CD14-positive monocyte (primary cell): ENCODE results near the gene RBM22. TPM values are rescaled to one million over a fixed set of nuclear protein-coding genes. Genes with fewer than 3 reads are reported as not detected.

Experiments
- DNase-seq, 3 donors: peaks; one replicate each; pipeline ENCODE4 v3.0.0-alpha.2; 2011 to 2022
- H2AFZ ChIP-seq: 2 replicates; pipeline ENCODE4 v1.6.0; 2012; ENCODE audit warnings: mild to moderate bottlenecking, low read depth, low read length, inconsistent platforms; ENCODE audit not compliant: insufficient read depth, poor library complexity, severe bottlenecking
- H3K27ac ChIP-seq, 2 donors: 1 replicate in 1 of 2; 2 replicates in 1 of 2; pipeline ENCODE4 v1.5.1; 2012 to 2013; ENCODE audit warnings: low read length in 2 of 2, control low read depth in 1 of 2, inconsistent platforms in 1 of 2, low read depth in 1 of 2, mild to moderate bottlenecking in 1 of 2
- H3K27me3 ChIP-seq, 2 donors: one replicate each; pipeline versions ENCODE4 v1.6.0 to v1.6.1; 2011 to 2013; ENCODE audit warnings: low read length in 2 of 2; ENCODE audit not compliant: control insufficient read depth in 2 of 2, insufficient read depth in 2 of 2
- H3K36me3 ChIP-seq, 2 donors: replicated peaks in 1 of 2; 1 replicate in 1 of 2; 2 replicates in 1 of 2; pipeline versions ENCODE4 v1.5.1 to v1.6.1; 2012 to 2013; ENCODE audit warnings: low read length in 2 of 2, control low read depth in 1 of 2, inconsistent platforms in 1 of 2, mild to moderate bottlenecking in 1 of 2; ENCODE audit not compliant: insufficient read depth in 2 of 2, control insufficient read depth in 1 of 2
- H3K4me1 ChIP-seq, 2 donors: 1 replicate in 1 of 2; 2 replicates in 1 of 2; pipeline versions ENCODE4 v1.5.1 to v1.6.1; 2012 to 2013; ENCODE audit warnings: low read length in 2 of 2, control low read depth in 1 of 2, inconsistent platforms in 1 of 2, mild to moderate bottlenecking in 1 of 2, moderate library complexity in 1 of 2; ENCODE audit not compliant: insufficient read depth in 2 of 2, control insufficient read depth in 1 of 2
- H3K4me2 ChIP-seq: replicated peaks from 2 replicates; pipeline ENCODE3; 2012; ENCODE audit warnings: low read length, moderate library complexity, mild to moderate bottlenecking; ENCODE audit not compliant: poor library complexity, severe bottlenecking; ENCODE audit errors: extremely low read depth
- H3K4me3 ChIP-seq, 3 experiments: fragments of 200-600 bp in 1 of 3; sonication (generic) in 1 of 3; replicated peaks in 1 of 3; 1 replicate in 2 of 3; 2 replicates in 1 of 3; pipeline ENCODE4 v1.5.1; 2011 to 2013; ENCODE audit warnings: low read length in 3 of 3, mild to moderate bottlenecking in 3 of 3, control low read depth in 2 of 3, low read depth in 2 of 3, inconsistent platforms in 1 of 3, moderate library complexity in 1 of 3
- H3K79me2 ChIP-seq: 2 replicates; pipeline ENCODE4 v1.6.0; 2012; ENCODE audit warnings: mild to moderate bottlenecking, control low read depth, inconsistent platforms, low read length, moderate library complexity; ENCODE audit not compliant: insufficient read depth
- H3K9ac ChIP-seq: 2 replicates; pipeline ENCODE4 v1.6.0; 2017; ENCODE audit warnings: low read length, mild to moderate bottlenecking; ENCODE audit not compliant: insufficient read depth, poor library complexity, severe bottlenecking
- H3K9me3 ChIP-seq, 2 donors: replicated peaks in 1 of 2; 1 replicate in 1 of 2; 2 replicates in 1 of 2; pipeline versions ENCODE4 v1.5.1 to v1.6.1; 2012 to 2013; ENCODE audit warnings: low read length in 2 of 2, control low read depth in 1 of 2; ENCODE audit not compliant: control insufficient read depth in 1 of 2, insufficient read depth in 1 of 2
- H4K20me1 ChIP-seq: 2 replicates; pipeline ENCODE4 v1.6.0; 2012; ENCODE audit warnings: mild to moderate bottlenecking, low read length, control low read depth, moderate library complexity; ENCODE audit not compliant: insufficient read depth
- H3K27ac Mint-ChIP-seq, 7 donors: one replicate each; pipeline ENCODE4 v1.8.0; 2020; ENCODE audit warnings: mild to moderate bottlenecking in 7 of 7, mixed read lengths in 7 of 7, moderate library complexity in 6 of 7, inconsistent platforms in 2 of 7
- H3K27me3 Mint-ChIP-seq, 3 donors: one replicate each; pipeline ENCODE4 v1.8.0; 2021 to 2022; ENCODE audit warnings: low read depth in 3 of 3, mild to moderate bottlenecking in 3 of 3, mixed read lengths in 3 of 3, moderate library complexity in 3 of 3, inconsistent platforms in 1 of 3
- H3K36me3 Mint-ChIP-seq, 2 donors: one replicate each; pipeline ENCODE4 v1.8.0; 2020; ENCODE audit warnings: mixed read lengths in 2 of 2, inconsistent platforms in 1 of 2, mild to moderate bottlenecking in 1 of 2
- H3K4me1 Mint-ChIP-seq: one replicate; pipeline ENCODE4 v1.8.0; 2020; ENCODE audit warnings: mild to moderate bottlenecking, mixed read lengths
- H3K4me3 Mint-ChIP-seq, 2 donors: one replicate each; pipeline ENCODE4 v1.8.0; 2020; ENCODE audit warnings: mild to moderate bottlenecking in 2 of 2, mixed read lengths in 2 of 2, moderate library complexity in 1 of 2
- H3K9me3 Mint-ChIP-seq, 7 donors: one replicate each; pipeline ENCODE4 v1.8.0; 2020 to 2022; ENCODE audit warnings: mixed read lengths in 7 of 7, mild to moderate bottlenecking in 6 of 7, moderate library complexity in 6 of 7, inconsistent platforms in 2 of 7
- WGBS: methylation state at CpG from one replicate; pipeline ENCODE4 v1.1.5; 2013; ENCODE audit warnings: missing lambda C conversion rate; ENCODE audit not compliant: insufficient coverage; 5-methylcytosine and 5-hydroxymethylcytosine counted together
- intact Hi-C, 2 donors: fragments of 100-400 bp; cut with micrococcal nuclease; formaldehyde crosslinking; loops; one replicate each; pipeline versions ENCODE4 v1.15.0 to v1.15.1; 2023
- polyA plus RNA-seq, 3 donors: library from polyadenylated mRNA; depleted of rRNA in 1 of 3; unstranded in 2 of 3; stranded (reverse) in 1 of 3; fragments of 300-500 nt in 2 of 3; fragments of >200 nt in 1 of 3; fragmentation: Illumina TruSeq in 2 of 3; gene quantifications; 1 replicate in 2 of 3; 2 replicates in 1 of 3; pipeline ENCODE4 v1.2.3, GENCODE V29; 2012 to 2021
- TF ChIP-seq, protein P1 (sequence below): fragments of 200-600 bp; IDR thresholded peaks from one replicate; pipeline ENCODE4 v1.8.0; 2022; ENCODE audit warnings: antibody characterized with exemption, mild to moderate bottlenecking

Gene RBM22
- polyA plus RNA-seq, 3 donors, result 37.9 to 68.4 (median 47.4) TPM

DNA sequence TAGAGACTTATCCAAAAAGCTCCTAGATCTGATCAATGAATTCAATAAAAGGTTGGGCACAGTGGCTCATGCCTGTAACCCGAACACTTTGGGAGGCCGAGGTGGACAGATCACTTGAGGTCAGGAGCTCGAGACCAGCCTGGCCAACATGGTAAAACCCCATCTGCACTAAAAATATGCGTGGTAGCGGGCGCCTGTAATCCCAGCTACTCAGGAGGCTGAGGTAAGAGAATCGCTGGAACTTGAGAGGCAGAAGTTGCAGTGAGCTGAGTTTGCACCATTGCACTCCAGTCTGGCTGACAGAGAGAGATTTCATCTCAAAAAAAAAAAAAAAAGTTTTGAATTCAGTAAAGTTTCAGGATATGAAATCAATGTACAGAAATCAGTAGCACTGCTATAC lies 38.0 kb upstream of the RBM22 start:
- Histone ChIP-seq H3K36me3 (peaks cover 19 to 47% of the 10 kb centered on the region in 2 donors), H3K4me2 (no peak overlapping the region), H2AFZ (no peak overlapping the region), H3K4me3 (no peak overlapping the region), H3K79me2 (peaks cover 89% of the 10 kb centered on the region), H3K27me3 (no peaks in the 10 kb centered on the region), H3K9ac (no peak overlapping the region), H3K27ac (peak overlapping the region in 1 of 2 donors; percentile 46), H3K9me3 (no peaks in the 10 kb centered on the region), H4K20me1 (peaks cover 37% of the 10 kb centered on the region), H3K4me1 (peaks cover 17 to 19% of the 10 kb centered on the region in 2 donors)
- H3K4me1 Mint-ChIP-seq, result peaks cover 47% of the 10 kb centered on the region
- H3K27me3 Mint-ChIP-seq, result no peaks in the 10 kb centered on the region
- no CpG with 5 or more reads among the region's 7 CpGs for WGBS
- intact Hi-C loops, result loop anchor here (5.0 kb wide), 2 partner anchors 38 to 43 kb away; partner anchors contain the start of gene SMIM3 (in 1 of the 2)
- H3K36me3 Mint-ChIP-seq, result peaks cover 60 to 81% of the 10 kb centered on the region in 2 donors
- TF ChIP-seq, protein P1, sequence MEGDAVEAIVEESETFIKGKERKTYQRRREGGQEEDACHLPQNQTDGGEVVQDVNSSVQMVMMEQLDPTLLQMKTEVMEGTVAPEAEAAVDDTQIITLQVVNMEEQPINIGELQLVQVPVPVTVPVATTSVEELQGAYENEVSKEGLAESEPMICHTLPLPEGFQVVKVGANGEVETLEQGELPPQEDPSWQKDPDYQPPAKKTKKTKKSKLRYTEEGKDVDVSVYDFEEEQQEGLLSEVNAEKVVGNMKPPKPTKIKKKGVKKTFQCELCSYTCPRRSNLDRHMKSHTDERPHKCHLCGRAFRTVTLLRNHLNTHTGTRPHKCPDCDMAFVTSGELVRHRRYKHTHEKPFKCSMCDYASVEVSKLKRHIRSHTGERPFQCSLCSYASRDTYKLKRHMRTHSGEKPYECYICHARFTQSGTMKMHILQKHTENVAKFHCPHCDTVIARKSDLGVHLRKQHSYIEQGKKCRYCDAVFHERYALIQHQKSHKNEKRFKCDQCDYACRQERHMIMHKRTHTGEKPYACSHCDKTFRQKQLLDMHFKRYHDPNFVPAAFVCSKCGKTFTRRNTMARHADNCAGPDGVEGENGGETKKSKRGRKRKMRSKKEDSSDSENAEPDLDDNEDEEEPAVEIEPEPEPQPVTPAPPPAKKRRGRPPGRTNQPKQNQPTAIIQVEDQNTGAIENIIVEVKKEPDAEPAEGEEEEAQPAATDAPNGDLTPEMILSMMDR, result no peak
- peaks cover 0 to 3% (median 0%) of the 10 kb centered on the region in 7 donors for H3K9me3 Mint-ChIP-seq
- H3K4me3 Mint-ChIP-seq, result no peak overlapping the region
- DNase-seq, result no peak
- H3K27ac Mint-ChIP-seq, result peak overlapping the region in 2 of 7 donors; percentile 9 to 68

DNA sequence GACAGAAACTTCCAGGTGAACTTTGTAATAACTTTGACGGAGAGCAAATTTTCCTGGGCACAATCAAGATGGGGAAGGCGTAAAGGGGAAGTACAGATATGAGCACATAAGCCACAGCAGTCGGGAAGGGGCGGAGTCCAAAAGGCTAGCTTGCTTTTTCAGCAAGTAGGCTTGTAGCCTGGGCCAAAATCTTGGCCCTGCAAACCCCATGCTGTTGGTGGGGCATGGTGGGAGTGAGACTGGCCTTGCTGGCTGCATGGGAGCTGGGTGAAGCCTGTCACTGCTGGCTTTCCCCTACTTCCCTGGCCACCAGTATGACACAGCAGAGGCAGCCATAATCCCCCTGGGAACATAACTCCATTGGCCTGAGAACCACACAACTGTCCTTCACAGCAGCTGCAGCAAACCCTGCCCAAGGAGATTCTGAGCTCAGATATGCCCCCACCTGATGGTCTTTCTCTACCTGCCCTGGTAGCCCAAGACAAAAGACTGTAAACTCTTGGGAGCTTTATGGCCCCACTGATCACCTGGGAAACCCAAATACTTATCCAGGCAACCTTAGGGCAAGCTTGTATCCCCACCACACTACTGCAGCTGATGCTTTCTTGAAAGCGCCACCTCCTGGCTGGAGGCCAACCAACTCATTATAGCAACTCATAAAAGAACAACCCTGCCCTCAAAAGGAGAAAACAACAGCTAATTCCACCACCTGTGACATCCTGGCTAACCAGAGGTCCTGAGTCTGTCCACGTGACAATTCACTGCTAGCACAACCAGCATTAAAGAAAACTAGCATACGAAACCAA lies 33.9 kb upstream of the RBM22 start:
- DNase-seq, result peak; percentile 82 to 85 (median 83)
- WGBS, result 37% methylated on average over 7 of the region's 7 CpGs
- Histone ChIP-seq H2AFZ (peak overlapping the region; percentile 88), H3K4me3 (peak overlapping the region; percentile 53 to 95 (median 85)), H4K20me1 (peaks cover 18% of the 10 kb centered on the region), H3K4me2 (peak overlapping the region; percentile 92), H3K9ac (peak overlapping the region; percentile 81), H3K27ac (peak overlapping the region; percentile 80 to 97), H3K27me3 (no peaks in the 10 kb centered on the region), H3K79me2 (peaks cover 79% of the 10 kb centered on the region), H3K36me3 (peaks cover 42 to 59% of the 10 kb centered on the region in 2 donors), H3K4me1 (peaks cover 19 to 20% of the 10 kb centered on the region in 2 donors), H3K9me3 (no peaks in the 10 kb centered on the region)
- intact Hi-C loops, result loop anchor here (5.0 kb wide), 2 partner anchors 43 to 48 kb away; partner anchors contain the start of gene SMIM3 (in 1 of the 2)
- peaks cover 40% of the 10 kb centered on the region for H3K4me1 Mint-ChIP-seq
- peaks cover 68 to 80% of the 10 kb centered on the region in 2 donors for H3K36me3 Mint-ChIP-seq
- H3K27me3 Mint-ChIP-seq, result no peaks in the 10 kb centered on the region
- peak overlapping the region; percentile 93 to 99 (median 97) for H3K27ac Mint-ChIP-seq
- peaks cover 0 to 3% (median 0%) of the 10 kb centered on the region in 7 donors for H3K9me3 Mint-ChIP-seq
- TF ChIP-seq, protein P1, result no peak
- H3K4me3 Mint-ChIP-seq, result peak overlapping the region; percentile 82 to 89
